PC-3 (cell line): ENCODE results near the gene AGPAT3. TPM values are rescaled to one million over a fixed set of nuclear protein-coding genes. Genes with fewer than 3 reads are reported as not detected.

Experiments used
- ATAC-seq: fragments of 200-7000 bp; cut with Tn5 transposase; 2 replicates; pipeline ENCODE4 v1.9.1; 2020; ENCODE audit warnings: mild to moderate bottlenecking, moderate library complexity
- BruUV-seq: library from RNA; stranded (reverse); fragments of 400-500 nt; replicated peaks from 2 replicates; lab custom pipeline; 2021; lab: Mats Ljungman, UMichigan
- CTCF ChIA-PET: fragments of 300-600 bp; sonication (Branson Sonifier 250); formaldehyde crosslinking; loops from one replicate; lab custom pipeline; 2022; ENCODE audit warnings: antibody characterized with exemption; lab: Charles Lee
- POLR2A ChIA-PET: fragments of 300-600 bp; sonication (Branson Sonifier 250); formaldehyde crosslinking; loops from one replicate; lab custom pipeline; 2022; ENCODE audit warnings: antibody characterized with exemption; ENCODE audit not compliant: unreplicated experiment; lab: Charles Lee
- DNase-seq: peaks from one replicate; pipeline ENCODE4 v3.0.0-alpha.2; 2015
- H2AFZ ChIP-seq: fragments of 300-600 bp; sonication (generic); 2 replicates; pipeline ENCODE4 v1.6.0; 2016; ENCODE audit warnings: antibody characterized with exemption, low read length
- H3F3A ChIP-seq: fragments of 300-600 bp; sonication (generic); one replicate; pipeline ENCODE4 v1.6.0; 2017; ENCODE audit warnings: antibody characterized with exemption, low read length, control low read depth, mild to moderate bottlenecking; ENCODE audit not compliant: unreplicated experiment
- H3K27ac ChIP-seq: fragments of 300-600 bp; sonication (generic); 2 replicates; pipeline ENCODE4 v1.5.1; 2016; ENCODE audit warnings: mild to moderate bottlenecking, low read length
- H3K27me3 ChIP-seq: fragments of 300-600 bp; sonication (generic); 2 replicates; pipeline ENCODE4 v1.6.1; 2016; ENCODE audit warnings: low read length, mixed read lengths
- H3K36me3 ChIP-seq: fragments of 300-600 bp; sonication (generic); 2 replicates; pipeline ENCODE4 v1.6.1; 2016; ENCODE audit warnings: low read depth, mixed run types, low read length, mixed read lengths
- H3K4me1 ChIP-seq: fragments of 300-600 bp; sonication (generic); 2 replicates; pipeline ENCODE4 v1.5.1; 2016; ENCODE audit warnings: low read length; ENCODE audit not compliant: insufficient read depth
- H3K4me2 ChIP-seq: fragments of 300-600 bp; sonication (generic); 2 replicates; pipeline ENCODE4 v1.6.0; 2016; ENCODE audit warnings: low read length
- H3K4me3 ChIP-seq: fragments of 300-600 bp; sonication (generic); 2 replicates; pipeline ENCODE4 v1.5.1; 2016; ENCODE audit warnings: mild to moderate bottlenecking, low read length, mixed read lengths
- H3K79me2 ChIP-seq: fragments of 300-600 bp; sonication (generic); 2 replicates; pipeline ENCODE4 v1.6.1; 2017; ENCODE audit warnings: low read length, mixed read lengths
- H3K9ac ChIP-seq: fragments of 300-600 bp; sonication (generic); 2 replicates; pipeline ENCODE4 v1.6.0; 2016; ENCODE audit warnings: mild to moderate bottlenecking, low read length
- H3K9me2 ChIP-seq: fragments of 300-600 bp; sonication (generic); replicated peaks from 2 replicates; pipeline ENCODE4 v1.6.1; 2016; ENCODE audit warnings: mixed run types, low read length, mixed read lengths
- H3K9me3 ChIP-seq: fragments of 300-600 bp; sonication (generic); 2 replicates; pipeline ENCODE4 v1.6.1; 2016; ENCODE audit warnings: low read length, mixed read lengths
- H4K20me1 ChIP-seq: fragments of 300-600 bp; sonication (generic); 2 replicates; pipeline ENCODE4 v1.6.1; 2016; ENCODE audit warnings: low read length, mixed read lengths
- EZH2 ChIP-seq: fragments of 300-600 bp; sonication (generic); IDR thresholded peaks from one replicate; pipeline ENCODE4 v1.6.1; 2017; ENCODE audit warnings: antibody characterized with exemption, mild to moderate bottlenecking, low read length; ENCODE audit not compliant: unreplicated experiment
- EZH2phosphoT487 ChIP-seq: fragments of 300-600 bp; sonication (generic); IDR thresholded peaks from 2 replicates; pipeline ENCODE4 v1.6.1; 2018; ENCODE audit warnings: mild to moderate bottlenecking, antibody characterized with exemption, low read length, borderline replicate concordance
- intact Hi-C: fragments of 100-400 bp; cut with micrococcal nuclease; formaldehyde crosslinking; loops from 2 replicates; pipeline ENCODE4 v1.9.0; 2023
- total RNA-seq: library from RNA; depleted of rRNA; stranded (reverse); fragments of >200 nt; gene quantifications from 2 replicates; pipeline ENCODE4 v1.2.3, GENCODE V29; 2014
- TF ChIP-seq, protein P1 (sequence below): fragments of 300-600 bp; sonication (generic); conservative IDR thresholded peaks from 2 replicates; pipeline ENCODE4 v1.5.1; 2017; ENCODE audit warnings: antibody characterized with exemption, low read depth, mild to moderate bottlenecking, low read length

Gene AGPAT3
- total RNA-seq, 1 experiment from 2014 or later = 76.1 TPM

DNA sequence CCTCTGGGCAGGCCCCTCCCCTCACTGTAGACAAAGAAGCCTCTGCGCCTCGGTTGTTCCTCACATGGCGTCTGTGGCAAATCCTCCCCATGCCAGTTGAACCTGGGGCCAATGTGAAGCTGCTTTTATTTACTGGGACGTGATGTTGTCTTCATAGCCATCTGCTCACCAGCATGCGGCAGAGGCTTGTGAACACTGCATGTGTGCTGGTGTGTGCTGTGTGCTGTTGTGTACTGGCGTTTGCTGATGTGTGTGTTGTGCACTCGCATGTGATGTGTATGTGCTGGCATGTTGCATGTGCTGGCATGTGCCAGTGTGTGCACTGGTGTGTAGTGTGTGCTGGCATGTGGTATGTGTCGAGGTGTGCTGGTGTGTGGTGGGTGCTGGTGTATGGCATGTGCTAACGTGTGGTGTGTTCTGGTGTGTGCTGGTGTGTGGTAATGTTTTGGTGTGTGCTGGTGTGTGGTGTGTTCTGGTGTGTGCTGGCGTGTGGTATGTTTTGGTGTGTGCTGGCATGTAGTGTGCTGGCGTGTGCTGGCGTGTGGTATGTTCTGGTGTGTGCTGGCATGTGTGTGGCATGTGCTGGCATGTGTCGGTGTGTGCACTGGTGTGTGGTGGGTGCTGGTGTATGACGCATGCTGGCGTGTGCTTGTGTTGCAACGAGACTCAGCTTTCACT is 109.9 kb downstream of the AGPAT3 start:
- TF ChIP-seq, protein P1, sequence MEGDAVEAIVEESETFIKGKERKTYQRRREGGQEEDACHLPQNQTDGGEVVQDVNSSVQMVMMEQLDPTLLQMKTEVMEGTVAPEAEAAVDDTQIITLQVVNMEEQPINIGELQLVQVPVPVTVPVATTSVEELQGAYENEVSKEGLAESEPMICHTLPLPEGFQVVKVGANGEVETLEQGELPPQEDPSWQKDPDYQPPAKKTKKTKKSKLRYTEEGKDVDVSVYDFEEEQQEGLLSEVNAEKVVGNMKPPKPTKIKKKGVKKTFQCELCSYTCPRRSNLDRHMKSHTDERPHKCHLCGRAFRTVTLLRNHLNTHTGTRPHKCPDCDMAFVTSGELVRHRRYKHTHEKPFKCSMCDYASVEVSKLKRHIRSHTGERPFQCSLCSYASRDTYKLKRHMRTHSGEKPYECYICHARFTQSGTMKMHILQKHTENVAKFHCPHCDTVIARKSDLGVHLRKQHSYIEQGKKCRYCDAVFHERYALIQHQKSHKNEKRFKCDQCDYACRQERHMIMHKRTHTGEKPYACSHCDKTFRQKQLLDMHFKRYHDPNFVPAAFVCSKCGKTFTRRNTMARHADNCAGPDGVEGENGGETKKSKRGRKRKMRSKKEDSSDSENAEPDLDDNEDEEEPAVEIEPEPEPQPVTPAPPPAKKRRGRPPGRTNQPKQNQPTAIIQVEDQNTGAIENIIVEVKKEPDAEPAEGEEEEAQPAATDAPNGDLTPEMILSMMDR = no peak
- no peak for TF ChIP-seq EZH2phosphoT487
- no peak for TF ChIP-seq EZH2
- H3F3A ChIP-seq = no peaks in the 10 kb centered on the region
- no peak overlapping the region for H3K4me3 ChIP-seq
- POLR2A ChIA-PET = interaction anchor here (0.6 to 0.7 kb wide), 2 partner anchors 39 to 52 kb away, joined by 3 to 5 read pairs; no protein-coding TSS in a partner anchor
- no peaks in the 10 kb centered on the region for H4K20me1 ChIP-seq
- no peak overlapping the region for H3K4me2 ChIP-seq
- CTCF ChIA-PET = interaction anchor here (0.6 to 0.7 kb wide), 2 partner anchors 149 to 165 kb away, joined by 4 to 6 read pairs; no protein-coding TSS in a partner anchor
- H3K9me3 ChIP-seq = no peaks in the 10 kb centered on the region
- no peak overlapping the region for H3K27ac ChIP-seq
- no peak overlapping the region for H2AFZ ChIP-seq
- BruUV-seq = no TSS peak
- H3K9me2 ChIP-seq = no peaks in the 10 kb centered on the region
- no peaks in the 10 kb centered on the region; the same call in 1 of the 2 replicates for H3K36me3 ChIP-seq
- H3K4me1 ChIP-seq = peaks cover 20% of the 10 kb centered on the region
- no peaks in the 10 kb centered on the region for H3K79me2 ChIP-seq
- ATAC-seq (no peak), DNase-seq (no peak)
- H3K27me3 ChIP-seq = no peaks in the 10 kb centered on the region
- H3K9ac ChIP-seq = no peak overlapping the region
- intact Hi-C loops = loop anchor here (1.0 kb wide), 1 partner anchor 165 kb away; no protein-coding TSS in a partner anchor

DNA sequence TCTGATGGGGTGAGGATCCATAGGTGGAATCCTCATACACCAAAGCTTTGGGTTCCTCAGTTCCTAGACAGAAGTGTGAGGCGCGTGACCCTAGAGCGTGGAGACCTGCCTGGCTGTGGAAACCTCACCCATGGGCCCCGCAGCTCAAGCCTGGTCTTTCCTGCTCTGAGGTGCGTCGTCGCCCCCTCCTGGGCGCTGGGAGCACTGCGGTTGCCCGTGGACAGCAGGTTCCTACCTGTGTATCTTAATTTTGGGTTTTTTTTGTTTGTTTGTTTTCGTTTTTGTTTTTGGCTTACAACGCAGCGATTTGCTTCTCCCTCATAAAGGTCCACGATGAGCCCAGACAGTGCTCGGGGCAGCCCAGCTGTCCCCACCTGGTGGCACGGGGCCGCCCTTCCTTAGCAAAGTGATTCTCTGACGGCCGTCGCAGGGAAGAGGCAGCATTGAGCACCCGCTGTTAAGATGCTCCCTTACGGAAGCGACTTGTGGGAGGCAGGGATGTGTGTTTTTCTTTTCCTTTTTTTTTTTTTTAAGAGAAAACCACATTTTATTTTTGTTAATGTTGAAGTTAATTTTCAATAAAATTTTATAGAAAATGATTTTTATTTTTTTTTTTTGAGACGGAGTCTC is 110.6 kb downstream of the AGPAT3 start:
- Histone ChIP-seq H3F3A (no peaks in the 10 kb centered on the region), H3K9ac (no peak overlapping the region), H3K4me2 (no peak overlapping the region), H3K9me3 (no peaks in the 10 kb centered on the region), H3K9me2 (no peaks in the 10 kb centered on the region), H2AFZ (no peak overlapping the region), H3K27ac (no peak overlapping the region), H4K20me1 (no peaks in the 10 kb centered on the region), H3K79me2 (no peaks in the 10 kb centered on the region), H3K27me3 (no peaks in the 10 kb centered on the region), H3K36me3 (no peaks in the 10 kb centered on the region; the same call in 1 of the 2 replicates), H3K4me3 (no peak overlapping the region), H3K4me1 (peaks cover 26% of the 10 kb centered on the region)
- DNase-seq = peak; percentile 78
- intact Hi-C loops = loop anchor here (1.0 to 2.0 kb wide), 2 partner anchors 37 to 165 kb away; partner anchors contain the start of gene TRAPPC10
- CTCF ChIA-PET = interaction anchor here (0.6 to 0.7 kb wide), 2 partner anchors 149 to 166 kb away, joined by 4 to 6 read pairs; no protein-coding TSS in a partner anchor
- TF ChIP-seq, protein P1 = peak; percentile 96
- TF ChIP-seq EZH2phosphoT487 = no peak
- TF ChIP-seq EZH2 = no peak
- POLR2A ChIA-PET = interaction anchor here (0.6 to 0.7 kb wide), 2 partner anchors 38 to 52 kb away, joined by 3 to 5 read pairs; no protein-coding TSS in a partner anchor
- no TSS peak for BruUV-seq
- ATAC-seq = peak; percentile 50
